Kidney (tissue), 14 donors: ENCODE results near the gene ABCA8. TPM values are rescaled to one million over a fixed set of nuclear protein-coding genes. Genes with fewer than 3 reads are reported as not detected.

Source experiments
- DNase-seq, 5 donors: peaks; one replicate each; pipeline ENCODE4 v3.0.0-alpha.2; 2013 to 2020
- FAIRE-seq: peaks from 2 replicates; lab custom pipeline; 2012; peaks lifted over from hg19 to GRCh38; lab: Jason Lieb, UNC
- H3K27ac ChIP-seq, 2 donors: one replicate each; pipeline ENCODE4 v1.7.0; 2013; ENCODE audit warnings: low read depth in 2 of 2, low read length in 2 of 2, inconsistent platforms in 1 of 2
- H3K27me3 ChIP-seq: one replicate; pipeline ENCODE4 v1.7.1; 2013; ENCODE audit warnings: low read length, inconsistent platforms; ENCODE audit not compliant: control insufficient read depth, insufficient read depth
- H3K36me3 ChIP-seq, 3 donors: one replicate each; pipeline versions ENCODE4 v1.7.0 to v1.7.1; 2013; ENCODE audit warnings: low read length in 3 of 3, control low read depth in 1 of 3, inconsistent platforms in 1 of 3; ENCODE audit not compliant: insufficient read depth in 3 of 3, control insufficient read depth in 2 of 3
- H3K4me1 ChIP-seq, 3 donors: one replicate each; pipeline versions ENCODE4 v1.7.0 to v1.7.1; 2013; ENCODE audit warnings: low read length in 3 of 3, inconsistent platforms in 1 of 3, low read depth in 1 of 3; ENCODE audit not compliant: control insufficient read depth in 2 of 3, insufficient read depth in 2 of 3
- H3K4me3 ChIP-seq, 3 donors: one replicate each; pipeline versions ENCODE4 v1.7.0 to v1.8.1; 2013; ENCODE audit warnings: low read length in 3 of 3, control low read depth in 1 of 3, inconsistent platforms in 1 of 3
- H3K9ac ChIP-seq, 3 donors: one replicate each; pipeline versions ENCODE4 v1.7.0 to v1.7.1; 2013; ENCODE audit warnings: low read length in 3 of 3, control low read depth in 1 of 3, inconsistent platforms in 1 of 3
- H3K9me3 ChIP-seq, 3 donors: one replicate each; pipeline versions ENCODE4 v1.7.0 to v1.7.1; 2013; ENCODE audit warnings: low read length in 3 of 3, control low read depth in 1 of 3, inconsistent platforms in 1 of 3; ENCODE audit not compliant: control insufficient read depth in 2 of 3, insufficient read depth in 1 of 3
- intact Hi-C: fragments of 100-400 bp; cut with DNase I; formaldehyde crosslinking; loops from one replicate; pipeline ENCODE4 v1.11.1; 2022
- polyA plus RNA-seq: library from polyadenylated mRNA; stranded (reverse); fragments of 350-450 nt; fragmentation: Illumina TruSeq; extraction: RNeasy Lipid Tissue Mini Kit (QIAGEN cat#74804); gene quantifications from one replicate; pipeline ENCODE4 v1.2.3, GENCODE V29; 2014; ENCODE audit warnings: low read depth, low replicate concordance; ENCODE audit not compliant: insufficient read depth
- total RNA-seq: library from RNA; stranded (reverse); fragmentation: NEBNext Ultra II Directional; extraction: Animal tissue kit (Norgen Biotek cat#: 25700); gene quantifications from one replicate; pipeline ENCODE4 v1.2.1, GENCODE V29; 2021
- TF ChIP-seq, protein P1 (sequence below): IDR thresholded peaks from 3 replicates; pipeline ENCODE4 v1.5.1; 2012; ENCODE audit warnings: mild to moderate bottlenecking, moderate library complexity, borderline replicate concordance; ENCODE audit not compliant: insufficient read depth; ENCODE audit errors: extremely low read depth
- donor health status: control.
- donor health status: control.
- donor health status: control.
- donor health status: control.
- donor health status: control.
- donor health status: DM: yes; HTN: yes; CAD: no.
- donor health status: Normal renal cell carcinoma (clear cell type).

Gene ABCA8
- total and polyA plus RNA-seq, 2 donors from 2014 or later, result 3.7 to 9.4 TPM

DNA sequence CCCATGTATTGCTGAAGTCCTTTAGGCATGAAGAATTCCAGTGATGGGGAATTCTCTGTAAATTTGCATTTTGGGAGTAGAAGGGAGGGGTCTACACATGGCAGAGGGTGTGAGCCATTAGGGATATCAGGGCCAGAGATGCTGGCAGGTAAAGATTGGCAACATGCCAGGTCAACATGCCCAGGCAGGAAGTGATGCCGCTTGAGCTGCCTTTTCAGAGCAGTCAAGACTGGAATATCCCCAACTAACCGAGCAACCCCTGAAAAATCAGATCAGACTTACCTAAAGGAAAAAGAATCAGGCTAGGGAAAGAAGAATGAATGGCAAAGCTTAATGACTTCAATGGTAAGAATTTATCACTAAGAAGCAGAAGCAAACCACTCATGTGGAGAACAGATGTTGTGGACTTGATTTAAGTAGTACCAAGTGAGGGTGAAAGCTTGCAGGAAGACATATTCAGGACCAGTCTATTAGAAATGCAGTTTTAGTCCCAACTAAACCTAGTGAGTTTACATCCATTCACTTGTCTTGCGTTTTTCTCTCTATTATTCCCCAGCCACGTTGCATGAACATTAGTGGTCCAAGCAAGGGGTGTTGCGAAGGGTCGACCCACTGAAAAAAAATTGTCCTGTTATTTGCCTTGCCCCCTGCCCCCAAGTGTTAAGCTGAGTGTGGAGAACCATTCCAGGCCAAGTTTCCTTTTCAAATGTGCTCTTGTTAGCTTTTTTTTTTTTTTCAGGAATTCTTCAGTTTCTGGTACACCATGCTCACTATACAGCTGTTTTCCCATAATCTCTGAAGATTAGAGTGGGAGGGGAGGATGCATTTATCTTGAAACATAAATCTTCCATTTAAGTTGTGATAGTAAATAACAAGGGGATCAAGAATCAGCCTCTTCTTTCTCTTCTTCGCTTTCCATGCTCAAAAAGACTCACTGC lies 105.2 kb downstream of the ABCA8 start:
- H3K9me3 ChIP-seq, result no peaks in the 10 kb centered on the region
- TF ChIP-seq, protein P1, sequence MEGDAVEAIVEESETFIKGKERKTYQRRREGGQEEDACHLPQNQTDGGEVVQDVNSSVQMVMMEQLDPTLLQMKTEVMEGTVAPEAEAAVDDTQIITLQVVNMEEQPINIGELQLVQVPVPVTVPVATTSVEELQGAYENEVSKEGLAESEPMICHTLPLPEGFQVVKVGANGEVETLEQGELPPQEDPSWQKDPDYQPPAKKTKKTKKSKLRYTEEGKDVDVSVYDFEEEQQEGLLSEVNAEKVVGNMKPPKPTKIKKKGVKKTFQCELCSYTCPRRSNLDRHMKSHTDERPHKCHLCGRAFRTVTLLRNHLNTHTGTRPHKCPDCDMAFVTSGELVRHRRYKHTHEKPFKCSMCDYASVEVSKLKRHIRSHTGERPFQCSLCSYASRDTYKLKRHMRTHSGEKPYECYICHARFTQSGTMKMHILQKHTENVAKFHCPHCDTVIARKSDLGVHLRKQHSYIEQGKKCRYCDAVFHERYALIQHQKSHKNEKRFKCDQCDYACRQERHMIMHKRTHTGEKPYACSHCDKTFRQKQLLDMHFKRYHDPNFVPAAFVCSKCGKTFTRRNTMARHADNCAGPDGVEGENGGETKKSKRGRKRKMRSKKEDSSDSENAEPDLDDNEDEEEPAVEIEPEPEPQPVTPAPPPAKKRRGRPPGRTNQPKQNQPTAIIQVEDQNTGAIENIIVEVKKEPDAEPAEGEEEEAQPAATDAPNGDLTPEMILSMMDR, result no peak
- DNase-seq (peak in 2 of 5 donors; percentile 7 to 14), FAIRE-seq (no peak)
- H3K4me1 ChIP-seq, result no peaks in the 10 kb centered on the region
- H3K36me3 ChIP-seq, result no peaks in the 10 kb centered on the region
- peaks cover 2% of the 10 kb centered on the region for H3K27me3 ChIP-seq
- no peak overlapping the region for H3K27ac ChIP-seq
- no peak overlapping the region for H3K4me3 ChIP-seq
- H3K9ac ChIP-seq, result no peak overlapping the region
- intact Hi-C loops, result no loop called here

DNA sequence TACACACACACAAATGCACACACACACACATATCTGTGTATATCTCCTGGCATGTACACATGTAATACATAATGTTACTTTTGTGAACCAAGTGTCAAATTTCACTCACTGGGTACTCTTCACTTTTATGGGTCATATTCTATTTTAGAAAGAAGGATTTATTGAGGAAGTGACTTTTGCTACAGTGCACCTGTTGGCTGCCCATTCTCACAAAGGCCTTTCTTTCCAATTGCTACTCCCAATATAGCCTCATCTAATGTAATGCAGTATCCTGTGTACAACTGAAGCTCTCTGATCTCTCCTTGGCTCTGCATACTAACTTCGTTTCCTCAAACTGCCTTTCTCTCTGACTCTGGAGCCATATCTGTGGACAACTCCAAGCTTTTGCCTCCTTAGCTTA lies 107.5 kb downstream of the ABCA8 start:
- intact Hi-C loops, result no loop called here
- Histone ChIP-seq H3K27ac (no peak overlapping the region), H3K9ac (no peak overlapping the region), H3K36me3 (no peaks in the 10 kb centered on the region), H3K4me3 (no peak overlapping the region), H3K27me3 (peaks cover 2% of the 10 kb centered on the region), H3K9me3 (no peaks in the 10 kb centered on the region), H3K4me1 (no peaks in the 10 kb centered on the region)
- FAIRE-seq (no peak), DNase-seq (no peak)
- TF ChIP-seq, protein P1, result no peak

DNA sequence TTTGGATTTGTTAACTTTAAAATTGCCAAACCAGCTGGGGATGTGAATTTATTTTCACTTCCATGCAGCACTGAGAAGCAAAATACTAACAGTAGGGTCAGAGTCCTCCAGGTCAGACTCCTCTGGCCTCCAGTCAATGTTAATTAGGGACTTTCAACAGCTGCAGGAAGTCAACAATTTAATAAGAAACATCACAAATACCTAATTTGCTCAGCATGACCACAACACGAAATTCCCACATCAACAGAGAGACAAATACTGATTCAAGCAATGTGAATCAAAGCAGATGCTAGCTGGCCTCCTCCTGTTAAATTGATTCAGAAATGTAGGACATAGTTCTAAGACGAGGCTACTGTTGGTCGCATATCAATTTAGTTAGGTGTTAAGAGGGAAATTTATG lies 111.7 kb downstream of the ABCA8 start:
- no peak overlapping the region for H3K27ac ChIP-seq
- no peaks in the 10 kb centered on the region for H3K4me1 ChIP-seq
- H3K36me3 ChIP-seq, result no peaks in the 10 kb centered on the region
- TF ChIP-seq, protein P1, result no peak
- H3K27me3 ChIP-seq, result peaks cover 2% of the 10 kb centered on the region
- intact Hi-C loops, result no loop called here
- DNase-seq, result no peak
- H3K4me3 ChIP-seq, result no peak overlapping the region
- H3K9ac ChIP-seq, result no peak overlapping the region
- FAIRE-seq, result no peak
- H3K9me3 ChIP-seq, result no peaks in the 10 kb centered on the region
